Gastrocnemius medialis (tissue), 4 donors: ENCODE results near the gene EIPR1. TPM values are rescaled to one million over a fixed set of nuclear protein-coding genes. Genes with fewer than 3 reads are reported as not detected.

ENCODE experiments used
- ATAC-seq, 2 donors: fragments of 150-250 bp; one replicate each; pipeline ENCODE4 v1.9.1; 2016
- DNase-seq, 2 donors: peaks; one replicate each; pipeline ENCODE4 v3.0.0-alpha.2; 2019
- H3K27ac ChIP-seq, 4 donors: fragments of 200-600 bp; sonication (generic); 1 replicate in 1 of 4; 2 replicates in 3 of 4; pipeline ENCODE4 v1.5.1; 2016 to 2018; ENCODE audit warnings: mild to moderate bottlenecking in 2 of 4, moderate library complexity in 1 of 4
- H3K27me3 ChIP-seq, 3 donors: fragments of 200-600 bp; sonication (generic) in 2 of 3; 1 replicate in 1 of 3; 2 replicates in 2 of 3; pipeline versions ENCODE4 v1.5.1 to v1.6.0; 2016 to 2019; ENCODE audit warnings: mild to moderate bottlenecking in 1 of 3, moderate library complexity in 1 of 3
- H3K36me3 ChIP-seq, 2 donors: fragments of 200-600 bp; sonication (generic) in 1 of 2; one replicate each; pipeline ENCODE4 v1.5.1; 2017 to 2018
- H3K4me1 ChIP-seq, 2 donors: fragments of 200-600 bp; sonication (generic) in 1 of 2; one replicate each; pipeline ENCODE4 v1.5.1; 2016 to 2017; ENCODE audit warnings: mild to moderate bottlenecking in 2 of 2
- H3K4me3 ChIP-seq, 4 donors: fragments of 200-600 bp; sonication (generic) in 3 of 4; 1 replicate in 1 of 4; 2 replicates in 3 of 4; pipeline ENCODE4 v1.5.1; 2016 to 2019; ENCODE audit warnings: mild to moderate bottlenecking in 2 of 4
- H3K9me3 ChIP-seq, 3 donors: fragments of 200-600 bp; sonication (generic) in 2 of 3; 1 replicate in 1 of 3; 2 replicates in 2 of 3; pipeline ENCODE4 v1.5.1; 2016 to 2019
- POLR2A ChIP-seq, 2 donors: fragments of 450-650 bp; IDR thresholded peaks; one replicate each; pipeline ENCODE4 v1.6.1; 2017; ENCODE audit warnings: antibody characterized with exemption in 2 of 2, mild to moderate bottlenecking in 2 of 2, moderate library complexity in 2 of 2
- in situ Hi-C, 4 donors: fragments of 200-750 bp; cut with MboI; loops; one replicate each; pipeline versions ENCODE4 v1.15.0 to v1.8.0; 2017; ENCODE audit warnings: low sequenced_read_pairs in 4 of 4
- intact Hi-C: fragments of 100-400 bp; cut with DNase I; formaldehyde crosslinking; loops from one replicate; pipeline ENCODE4 v1.15.1; 2023; ENCODE audit warnings: low total_unique reads
- total RNA-seq, 4 donors: library from RNA; depleted of rRNA; stranded (reverse); fragments of >200 nt; gene quantifications; one replicate each; pipeline versions ENCODE4 v1.1.0 to v1.2.3, GENCODE V29; 2016
- TF ChIP-seq, protein P1 (sequence below), 5 experiments: fragments of 450-650 bp in 3 of 5; fragments of 200-600 bp in 2 of 5; sonication (generic) in 2 of 5; IDR thresholded peaks in 4 of 5; conservative IDR thresholded peaks in 1 of 5; 1 replicate in 4 of 5; 2 replicates in 1 of 5; pipeline ENCODE4 v1.5.1; 2016 to 2019; ENCODE audit warnings: antibody characterized with exemption in 5 of 5, mild to moderate bottlenecking in 3 of 5, moderate library complexity in 3 of 5

Gene EIPR1
- total RNA-seq, 4 donors from 2014 or later = 23.2 to 30.5 (median 24.4) TPM

GRCh38 chr2:3172265-3172935, 205.2 kb downstream of the EIPR1 start:
- H3K9me3 ChIP-seq = no peaks in the 10 kb centered on the region
- H3K4me3 ChIP-seq = no peak overlapping the region
- intact Hi-C loops = no loop called here
- TF ChIP-seq POLR2A (IDR thresholded peaks at IDR 0.05) = no peak
- TF ChIP-seq, protein P1, sequence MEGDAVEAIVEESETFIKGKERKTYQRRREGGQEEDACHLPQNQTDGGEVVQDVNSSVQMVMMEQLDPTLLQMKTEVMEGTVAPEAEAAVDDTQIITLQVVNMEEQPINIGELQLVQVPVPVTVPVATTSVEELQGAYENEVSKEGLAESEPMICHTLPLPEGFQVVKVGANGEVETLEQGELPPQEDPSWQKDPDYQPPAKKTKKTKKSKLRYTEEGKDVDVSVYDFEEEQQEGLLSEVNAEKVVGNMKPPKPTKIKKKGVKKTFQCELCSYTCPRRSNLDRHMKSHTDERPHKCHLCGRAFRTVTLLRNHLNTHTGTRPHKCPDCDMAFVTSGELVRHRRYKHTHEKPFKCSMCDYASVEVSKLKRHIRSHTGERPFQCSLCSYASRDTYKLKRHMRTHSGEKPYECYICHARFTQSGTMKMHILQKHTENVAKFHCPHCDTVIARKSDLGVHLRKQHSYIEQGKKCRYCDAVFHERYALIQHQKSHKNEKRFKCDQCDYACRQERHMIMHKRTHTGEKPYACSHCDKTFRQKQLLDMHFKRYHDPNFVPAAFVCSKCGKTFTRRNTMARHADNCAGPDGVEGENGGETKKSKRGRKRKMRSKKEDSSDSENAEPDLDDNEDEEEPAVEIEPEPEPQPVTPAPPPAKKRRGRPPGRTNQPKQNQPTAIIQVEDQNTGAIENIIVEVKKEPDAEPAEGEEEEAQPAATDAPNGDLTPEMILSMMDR (IDR thresholded peaks at IDR 0.05 in 4 of 5, conservative IDR thresholded peaks at IDR 0.05 in 1 of 5) = no peak
- in situ Hi-C loops = no loop called here
- ATAC-seq (no peak), DNase-seq (no peak)
- no peaks in the 10 kb centered on the region for H3K36me3 ChIP-seq
- no peak overlapping the region for H3K27ac ChIP-seq
- H3K27me3 ChIP-seq = no peaks in the 10 kb centered on the region
- H3K4me1 ChIP-seq = no peaks in the 10 kb centered on the region

DNA sequence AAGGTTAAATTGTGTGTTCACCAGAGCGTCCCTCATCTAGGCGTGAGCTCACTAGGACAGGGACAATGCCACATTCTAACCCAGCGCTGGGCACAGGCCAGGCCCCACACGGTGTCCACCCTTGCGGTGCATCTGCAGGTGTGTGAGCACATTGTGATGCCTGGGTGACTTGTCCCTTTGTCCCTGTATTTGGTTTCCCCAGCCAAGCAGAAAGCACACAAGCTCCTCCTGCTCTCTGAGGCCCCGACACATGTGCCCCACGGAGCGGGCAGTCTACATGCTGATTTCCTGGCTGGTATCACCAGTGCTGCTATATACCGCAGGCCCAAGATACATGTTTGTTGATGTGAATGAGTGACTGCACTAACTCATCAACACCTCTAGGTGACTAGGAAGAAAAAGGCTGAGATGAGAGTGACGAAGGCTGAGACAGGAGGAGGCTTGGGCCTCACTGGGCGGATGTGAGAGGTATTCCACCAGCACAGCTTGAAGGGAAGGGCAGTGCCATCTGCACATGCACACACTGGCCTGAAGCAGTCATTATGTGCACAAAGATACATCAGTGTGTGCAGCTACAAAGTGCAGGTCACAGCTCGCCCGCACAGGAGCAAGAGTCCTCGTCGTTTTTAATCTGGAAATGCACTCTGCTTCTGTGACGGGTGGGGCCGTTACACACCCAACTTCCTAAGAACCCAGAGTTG, 205.9 kb downstream of the EIPR1 start:
- in situ Hi-C loops (no loop called here), intact Hi-C loops (no loop called here)
- no peak overlapping the region for H3K27ac ChIP-seq
- H3K36me3 ChIP-seq = no peaks in the 10 kb centered on the region
- DNase-seq (no peak), ATAC-seq (no peak)
- no peaks in the 10 kb centered on the region for H3K4me1 ChIP-seq
- no peaks in the 10 kb centered on the region for H3K27me3 ChIP-seq
- TF ChIP-seq POLR2A (IDR thresholded peaks at IDR 0.05) = no peak
- TF ChIP-seq, protein P1 (IDR thresholded peaks at IDR 0.05 in 4 of 5, conservative IDR thresholded peaks at IDR 0.05 in 1 of 5) = no peak
- H3K9me3 ChIP-seq = no peaks in the 10 kb centered on the region
- H3K4me3 ChIP-seq = no peak overlapping the region

DNA sequence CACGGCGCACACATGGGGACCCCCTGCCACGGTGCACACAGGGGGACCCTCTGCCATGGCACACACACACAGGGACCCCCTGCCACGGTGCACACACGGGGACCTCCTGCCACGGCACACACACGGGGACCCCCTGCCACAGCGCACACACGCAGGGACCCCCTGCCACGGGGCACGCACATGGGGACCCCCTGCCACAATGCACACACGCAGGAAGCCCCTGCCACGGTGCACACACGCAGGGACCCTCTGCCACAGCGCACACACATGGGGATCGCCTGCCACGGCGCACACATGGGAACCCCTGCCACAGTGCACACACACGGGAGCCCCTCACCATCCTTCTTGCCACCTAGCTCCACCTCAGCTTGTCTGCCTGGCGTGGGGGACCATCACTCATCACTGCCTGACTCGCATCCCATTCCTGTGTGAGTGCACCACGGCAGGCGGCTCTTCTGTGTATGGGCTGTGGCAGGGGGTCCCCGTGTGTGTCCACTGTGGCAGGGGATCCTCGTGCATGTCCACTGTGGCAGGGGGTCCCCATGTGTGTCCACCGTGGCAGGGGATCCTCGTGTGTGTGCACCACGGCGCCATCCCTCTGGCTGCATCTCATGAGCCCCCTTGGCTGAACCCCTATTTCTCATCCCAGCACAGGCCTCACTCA, 206.7 kb downstream of the EIPR1 start:
- no peak overlapping the region for H3K4me3 ChIP-seq
- TF ChIP-seq POLR2A (IDR thresholded peaks at IDR 0.05) = no peak
- TF ChIP-seq, protein P1 (IDR thresholded peaks at IDR 0.05 in 4 of 5, conservative IDR thresholded peaks at IDR 0.05 in 1 of 5) = no peak
- no peak overlapping the region for H3K27ac ChIP-seq
- H3K27me3 ChIP-seq = no peaks in the 10 kb centered on the region
- in situ Hi-C loops (no loop called here), intact Hi-C loops (no loop called here)
- H3K4me1 ChIP-seq = no peaks in the 10 kb centered on the region
- no peaks in the 10 kb centered on the region for H3K9me3 ChIP-seq
- no peak for ATAC-seq
- DNase-seq = no peak
- no peaks in the 10 kb centered on the region for H3K36me3 ChIP-seq

- Histone ChIP-seq H3K4me3 (no peak overlapping the region), H3K36me3 (no peaks in the 10 kb centered on the region), H3K27me3 (no peaks in the 10 kb centered on the region), H3K4me1 (no peaks in the 10 kb centered on the region), H3K27ac (no peak overlapping the region), H3K9me3 (no peaks in the 10 kb centered on the region)
- no peak for TF ChIP-seq POLR2A (IDR thresholded peaks at IDR 0.05)
- in situ Hi-C loops = no loop called here
- DNase-seq (no peak), ATAC-seq (no peak)
- intact Hi-C loops = no loop called here
Measured at GRCh38 chr2:3169106-3169870, 208.3 kb downstream of the EIPR1 start.
